Mesenchymal stem cell (in vitro differentiated cells and primary cell): ENCODE data around the gene OR13A1. TPM values are rescaled to one million over a fixed set of nuclear protein-coding genes. Genes with fewer than 3 reads are reported as not detected.
"Not testable (repeated sequence)": the region's sequence is repeated elsewhere in the genome, so short reads cannot be mapped to it uniquely, and the experiment has no call there.

Source experiments
- DNase-seq: peaks from one replicate; pipeline ENCODE4 v3.0.0-alpha.2; 2013
- H2AFZ ChIP-seq: one replicate; pipeline ENCODE4 v1.6.1; 2013; ENCODE audit warnings: low read depth, mild to moderate bottlenecking, control low read depth, inconsistent platforms, low read length, moderate library complexity
- H2AK5ac ChIP-seq: 2 replicates; pipeline ENCODE4 v1.6.1; 2013; ENCODE audit warnings: low read length, moderate library complexity, mild to moderate bottlenecking, inconsistent platforms; ENCODE audit not compliant: severe bottlenecking
- H2BK120ac ChIP-seq: one replicate; pipeline ENCODE4 v1.6.1; 2013; ENCODE audit warnings: low read depth, mild to moderate bottlenecking, inconsistent platforms, low read length, moderate library complexity
- H2BK12ac ChIP-seq, 2 experiments: one replicate each; pipeline ENCODE4 v1.6.1; 2013; ENCODE audit warnings: inconsistent platforms in 2 of 2, low read length in 2 of 2, mild to moderate bottlenecking in 2 of 2, moderate library complexity in 2 of 2, control low read depth in 1 of 2
- H2BK15ac ChIP-seq: one replicate; pipeline ENCODE4 v1.6.1; 2013; ENCODE audit warnings: mild to moderate bottlenecking, low read depth, inconsistent platforms; ENCODE audit not compliant: poor library complexity, severe bottlenecking
- H2BK5ac ChIP-seq: 2 replicates; pipeline ENCODE4 v1.6.1; 2013; ENCODE audit warnings: low read depth, mild to moderate bottlenecking, low read length, control low read depth, inconsistent platforms; ENCODE audit not compliant: poor library complexity, severe bottlenecking
- H3K14ac ChIP-seq, 2 experiments: one replicate each; pipeline ENCODE4 v1.6.1; 2013; ENCODE audit warnings: inconsistent platforms in 2 of 2, low read length in 2 of 2, control low read depth in 1 of 2, mild to moderate bottlenecking in 1 of 2, moderate library complexity in 1 of 2
- H3K18ac ChIP-seq, 2 experiments: one replicate each; pipeline ENCODE4 v1.6.1; 2013; ENCODE audit warnings: inconsistent platforms in 2 of 2, low read length in 2 of 2, control low read depth in 1 of 2, low read depth in 1 of 2, mild to moderate bottlenecking in 1 of 2
- H3K23ac ChIP-seq, 2 experiments: one replicate each; pipeline ENCODE4 v1.6.1; 2013; ENCODE audit warnings: inconsistent platforms in 2 of 2, low read length in 2 of 2, mild to moderate bottlenecking in 2 of 2, moderate library complexity in 2 of 2, control low read depth in 1 of 2
- H3K27ac ChIP-seq: 2 replicates; pipeline ENCODE4 v1.5.1; 2013; ENCODE audit warnings: mild to moderate bottlenecking, moderate library complexity, low read length, control low read depth, inconsistent platforms; ENCODE audit not compliant: poor library complexity, severe bottlenecking
- H3K27me3 ChIP-seq, 2 experiments: 2 replicates each; pipeline versions ENCODE4 v1.6.1 to v1.7.0; 2013; ENCODE audit warnings: low read length in 2 of 2, mild to moderate bottlenecking in 2 of 2, moderate library complexity in 2 of 2, control low read depth in 1 of 2, inconsistent platforms in 1 of 2; ENCODE audit not compliant: control insufficient read depth in 1 of 2, insufficient read depth in 1 of 2
- H3K36me3 ChIP-seq, 2 experiments: 2 replicates each; pipeline versions ENCODE4 v1.6.1 to v1.7.0; 2013; ENCODE audit warnings: low read length in 2 of 2, control low read depth in 1 of 2, inconsistent platforms in 1 of 2, low read depth in 1 of 2, mild to moderate bottlenecking in 1 of 2; ENCODE audit not compliant: insufficient read depth in 2 of 2, control insufficient read depth in 1 of 2
- H3K4ac ChIP-seq, 2 experiments: one replicate each; pipeline ENCODE4 v1.6.1; 2013; ENCODE audit warnings: inconsistent platforms in 2 of 2, low read length in 2 of 2, mild to moderate bottlenecking in 2 of 2, moderate library complexity in 2 of 2, control low read depth in 1 of 2, low read depth in 1 of 2
- H3K4me1 ChIP-seq: 2 replicates; pipeline ENCODE4 v1.6.1; 2013; ENCODE audit warnings: low read depth, low read length, control low read depth; ENCODE audit not compliant: control insufficient read depth, insufficient read depth
- H3K4me2 ChIP-seq: 2 replicates; pipeline ENCODE4 v1.6.1; 2013; ENCODE audit warnings: low read length, mild to moderate bottlenecking, inconsistent platforms; ENCODE audit not compliant: poor library complexity, severe bottlenecking
- H3K4me3 ChIP-seq, 2 experiments: 2 replicates each; pipeline versions ENCODE4 v1.5.1 to v1.7.0; 2013; ENCODE audit warnings: low read length in 2 of 2, mild to moderate bottlenecking in 2 of 2, control low read depth in 1 of 2, low read depth in 1 of 2; ENCODE audit not compliant: insufficient read depth in 1 of 2
- H3K79me1 ChIP-seq: replicated peaks from 2 replicates; pipeline ENCODE4 v1.6.1; 2013; ENCODE audit warnings: mild to moderate bottlenecking, control low read depth, low read length, inconsistent platforms; ENCODE audit not compliant: poor library complexity, severe bottlenecking
- H3K9ac ChIP-seq: 2 replicates; pipeline ENCODE4 v1.7.0; 2013; ENCODE audit warnings: mild to moderate bottlenecking, low read length, moderate library complexity
- H3K9me3 ChIP-seq: 2 replicates; pipeline ENCODE4 v1.7.0; 2013; ENCODE audit warnings: mild to moderate bottlenecking, low read length; ENCODE audit not compliant: control insufficient read depth
- H4K8ac ChIP-seq: one replicate; pipeline ENCODE4 v1.6.1; 2013; ENCODE audit warnings: inconsistent platforms, mild to moderate bottlenecking, low read length, moderate library complexity
- H4K91ac ChIP-seq: one replicate; pipeline ENCODE4 v1.6.1; 2013; ENCODE audit warnings: mild to moderate bottlenecking, low read length, inconsistent platforms
- WGBS: methylation state at CpG from one replicate; pipeline ENCODE4 v1.1.7; 2013; ENCODE audit warnings: mixed read lengths; 5-methylcytosine and 5-hydroxymethylcytosine counted together
- polyA plus RNA-seq, 2 experiments: library from polyadenylated mRNA; stranded (reverse); fragments of 200-250 nt; gene quantifications; one replicate each; pipeline ENCODE4 v1.2.3, GENCODE V29; 2013

The OR13A1 gene, protein sequence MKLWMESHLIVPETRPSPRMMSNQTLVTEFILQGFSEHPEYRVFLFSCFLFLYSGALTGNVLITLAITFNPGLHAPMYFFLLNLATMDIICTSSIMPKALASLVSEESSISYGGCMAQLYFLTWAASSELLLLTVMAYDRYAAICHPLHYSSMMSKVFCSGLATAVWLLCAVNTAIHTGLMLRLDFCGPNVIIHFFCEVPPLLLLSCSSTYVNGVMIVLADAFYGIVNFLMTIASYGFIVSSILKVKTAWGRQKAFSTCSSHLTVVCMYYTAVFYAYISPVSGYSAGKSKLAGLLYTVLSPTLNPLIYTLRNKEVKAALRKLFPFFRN
- polyA plus RNA-seq (2013, experiment 1 of 2), result not detected
- not detected for polyA plus RNA-seq (2013, experiment 2 of 2)

DNA sequence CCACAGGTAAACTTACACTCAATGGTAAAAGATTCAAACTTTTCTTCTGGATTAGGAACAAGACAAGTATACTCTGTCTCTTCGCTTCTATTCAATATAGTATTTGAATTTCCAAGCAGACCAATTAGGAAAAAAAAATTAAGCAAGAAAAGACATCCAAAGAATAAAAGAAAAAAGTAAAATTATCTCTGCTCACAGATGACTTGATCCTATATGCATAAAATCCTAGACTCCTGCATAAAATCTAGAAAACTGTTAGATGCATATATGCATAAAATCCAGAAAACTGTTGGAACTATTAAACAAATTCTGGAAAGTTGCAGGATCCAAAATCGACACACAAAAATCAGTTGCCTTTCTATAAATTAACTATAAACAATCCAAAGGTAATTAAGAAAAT lies at the start of gene OR13A1:
OR13A1 (minus strand) TSS at position 101 of the 400 bp plus-strand sequence. CDS start 11,186 bp downstream, outside the sequence.
- no peaks in the 10 kb centered on the region for H3K36me3 ChIP-seq
- WGBS, result no CpG with 5 or more reads among the region's 2 CpGs

DNA sequence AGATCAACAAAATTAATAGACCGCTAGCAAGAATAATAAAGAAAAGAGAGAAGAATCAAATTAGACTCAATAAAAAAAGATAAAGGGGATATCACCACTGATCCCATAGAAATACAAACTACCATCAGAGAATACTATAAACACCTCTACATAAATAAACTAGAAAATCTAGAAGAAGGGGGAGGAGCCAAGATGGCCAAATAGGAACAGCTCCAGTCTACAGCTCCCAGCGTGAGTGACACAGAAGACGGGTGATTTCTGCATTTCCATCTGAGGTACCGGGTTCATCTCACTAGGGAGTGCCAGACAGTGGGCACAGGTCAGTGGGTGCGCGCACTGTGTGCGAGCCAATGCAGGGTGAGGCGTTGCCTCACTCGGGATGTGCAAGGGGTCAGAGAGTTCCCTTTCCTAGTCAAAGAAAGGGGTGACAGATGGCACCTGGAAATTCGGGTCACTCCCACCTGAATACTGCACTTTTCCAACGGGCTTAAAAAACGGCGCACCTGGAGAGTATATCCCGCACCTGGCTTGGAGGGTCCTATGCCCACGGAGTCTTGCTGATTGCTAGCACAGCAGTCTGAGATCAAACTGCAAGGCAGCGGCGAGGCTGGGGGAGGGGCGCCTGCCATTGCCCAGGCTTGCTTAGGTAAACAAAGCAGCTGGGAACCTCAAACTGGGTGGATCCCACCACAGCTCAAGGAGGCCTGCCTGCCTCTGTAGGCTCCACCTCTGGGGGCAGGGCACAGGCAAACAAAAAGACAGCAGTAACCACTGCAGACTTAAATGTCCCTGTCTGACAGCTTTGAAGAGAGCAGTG lies 46.8 kb upstream of the OR13A1 start:
- not testable (repeated sequence) for H3K36me3 ChIP-seq, H3K14ac ChIP-seq, H3K23ac ChIP-seq, H3K4me3 ChIP-seq, H3K27me3 ChIP-seq, H3K4me2 ChIP-seq, H3K79me1 ChIP-seq, H2BK12ac ChIP-seq, H2BK15ac ChIP-seq, H3K4ac ChIP-seq, H2AK5ac ChIP-seq, H2BK5ac ChIP-seq, H2AFZ ChIP-seq, H4K8ac ChIP-seq, H3K4me1 ChIP-seq, H4K91ac ChIP-seq, H3K9ac ChIP-seq, DNase-seq, H2BK120ac ChIP-seq, H3K9me3 ChIP-seq, H3K18ac ChIP-seq, H3K27ac ChIP-seq
- 37% methylated on average over 16 of the region's 18 CpGs for WGBS

More for the DNA sequence above, at the start of gene OR13A1:
- Histone ChIP-seq H3K27me3 (no peaks in the 10 kb centered on the region), H3K4me3 (no peak within 1 kb of the TSS), H3K14ac (no peak within 1 kb of the TSS), H2BK12ac (no peak within 1 kb of the TSS), H3K79me1 (no peaks in the 10 kb centered on the region), H2BK120ac (no peak within 1 kb of the TSS), H3K4ac (no peak within 1 kb of the TSS), H2BK15ac (no peak within 1 kb of the TSS), H3K18ac (no peak within 1 kb of the TSS), H2BK5ac (no peak within 1 kb of the TSS), H3K9ac (no peak within 1 kb of the TSS), H4K91ac (no peak within 1 kb of the TSS), H2AFZ (no peak within 1 kb of the TSS), H4K8ac (no peak within 1 kb of the TSS), H3K23ac (no peak within 1 kb of the TSS), H3K9me3 (peaks cover 15% of the 10 kb centered on the region), H3K27ac (no peak within 1 kb of the TSS), H3K4me2 (no peak within 1 kb of the TSS), H2AK5ac (no peak within 1 kb of the TSS), H3K4me1 (no peaks in the 10 kb centered on the region)
- no peak for DNase-seq

DNA sequence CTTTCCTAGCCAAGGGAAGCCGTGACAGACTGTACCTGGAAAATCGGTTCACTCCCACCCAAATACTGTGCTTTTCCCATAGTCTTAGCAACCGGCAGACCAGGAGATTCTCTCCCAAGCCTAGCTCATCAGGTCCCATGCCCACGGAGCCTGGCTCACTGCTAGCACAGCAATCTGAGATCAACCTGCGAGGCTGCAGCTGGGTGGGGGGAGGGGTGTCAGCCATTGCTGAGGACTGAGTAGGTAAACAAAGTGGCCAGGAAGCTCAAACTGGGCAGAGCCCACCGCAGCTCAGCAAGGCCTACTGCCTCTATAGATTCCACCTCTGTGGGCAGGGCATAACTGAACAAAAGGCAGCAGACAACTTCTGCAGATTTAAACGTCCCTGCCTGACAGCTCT lies 43.6 kb upstream of the OR13A1 start:
- not testable (repeated sequence) for H3K27me3 ChIP-seq

DNA sequence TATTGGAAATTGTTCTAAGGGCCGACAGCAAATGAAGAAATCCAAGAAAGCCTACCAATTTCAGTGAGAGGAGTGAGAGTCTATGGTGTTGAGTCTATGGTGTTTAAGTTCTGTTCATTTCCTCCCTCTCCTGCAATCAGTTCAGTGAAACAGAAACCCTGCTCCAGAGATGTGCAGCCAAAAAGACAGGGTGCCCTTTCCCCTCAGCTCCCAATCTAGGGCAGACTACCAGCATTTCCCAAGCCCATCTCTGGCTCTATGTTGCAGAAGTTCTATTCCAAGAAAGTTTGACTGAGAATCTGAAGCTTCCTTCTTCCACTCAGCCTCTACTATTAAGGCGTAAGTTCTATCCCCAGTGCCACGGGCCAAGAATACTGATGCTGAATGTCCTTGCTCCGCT lies 40.1 kb upstream of the OR13A1 start:
- no peak for DNase-seq
- Histone ChIP-seq H3K9me3 (no peaks in the 10 kb centered on the region), H3K27me3 (peaks cover 4% of the 10 kb centered on the region in 2 experiments), H3K18ac (no peak overlapping the region), H2AFZ (no peak overlapping the region), H2BK5ac (no peak overlapping the region), H3K36me3 (no peaks in the 10 kb centered on the region), H4K91ac (no peak overlapping the region), H3K4ac (no peak overlapping the region), H3K4me2 (no peak overlapping the region), H2AK5ac (no peak overlapping the region), H3K23ac (no peak overlapping the region), H3K79me1 (no peaks in the 10 kb centered on the region), H2BK12ac (no peak overlapping the region), H3K4me1 (no peaks in the 10 kb centered on the region), H3K27ac (no peak overlapping the region), H2BK15ac (no peak overlapping the region), H2BK120ac (no peak overlapping the region), H3K9ac (no peak overlapping the region), H4K8ac (no peak overlapping the region), H3K14ac (no peak overlapping the region), H3K4me3 (no peak overlapping the region)
- WGBS, result 75% methylated on average over 4 of the region's 4 CpGs

More for the DNA sequence above, 43.6 kb upstream of the OR13A1 start:
- not testable (repeated sequence) for H2BK15ac ChIP-seq, H3K9ac ChIP-seq, DNase-seq, H2BK5ac ChIP-seq, H2BK120ac ChIP-seq, H3K4me2 ChIP-seq, H2BK12ac ChIP-seq, H2AK5ac ChIP-seq, H4K91ac ChIP-seq, H3K4ac ChIP-seq, H3K79me1 ChIP-seq, H3K27ac ChIP-seq, H3K9me3 ChIP-seq, H4K8ac ChIP-seq, H2AFZ ChIP-seq, H3K36me3 ChIP-seq, H3K4me1 ChIP-seq, H3K4me3 ChIP-seq, H3K18ac ChIP-seq, H3K23ac ChIP-seq, H3K14ac ChIP-seq
- WGBS, result 50% methylated on average over 6 of the region's 7 CpGs
